Neural cell (in vitro differentiated cells): ENCODE measurements around the gene ARHGAP10. TPM values are rescaled to one million over a fixed set of nuclear protein-coding genes. Genes with fewer than 3 reads are reported as not detected.

Experiments used
- H2AFZ ChIP-seq: fragments of 200-600, 300-800 bp; sonication (generic), shearing (Covaris generic); 2 replicates; pipeline ENCODE4 v1.6.0; 2014; ENCODE audit warnings: low read depth, mild to moderate bottlenecking, antibody characterized with exemption, low read length, moderate library complexity
- H3F3A ChIP-seq: fragments of 200-600 bp; shearing (Covaris generic); 2 replicates; pipeline ENCODE4 v1.6.1; 2016; ENCODE audit warnings: mild to moderate bottlenecking, moderate library complexity, mixed read lengths, antibody characterized with exemption, low read length; ENCODE audit not compliant: insufficient read depth, poor library complexity, severe bottlenecking
- H3K27ac ChIP-seq: fragments of 200-600, 300-800 bp; sonication (generic), shearing (Covaris generic); 2 replicates; pipeline ENCODE4 v1.5.1; 2014; ENCODE audit warnings: mild to moderate bottlenecking, low read length, moderate library complexity
- H3K27me3 ChIP-seq: fragments of 300-800, 200-600 bp; sonication (generic), shearing (Covaris generic); 2 replicates; pipeline ENCODE4 v1.6.0; 2014; ENCODE audit warnings: mild to moderate bottlenecking, low read depth, low read length, moderate library complexity; ENCODE audit not compliant: insufficient read depth
- H3K36me3 ChIP-seq: fragments of 300-800, 200-600 bp; sonication (generic), shearing (Covaris generic); 2 replicates; pipeline ENCODE4 v1.5.1; 2014; ENCODE audit warnings: mild to moderate bottlenecking, antibody characterized with exemption, low read length, moderate library complexity; ENCODE audit not compliant: insufficient read depth
- H3K4me2 ChIP-seq: fragments of 300-800, 200-600 bp; sonication (generic), shearing (Covaris generic); 2 replicates; pipeline ENCODE4 v1.6.0; 2014; ENCODE audit warnings: mild to moderate bottlenecking, low read length
- H3K4me3 ChIP-seq: fragments of 300-800, 200-600 bp; sonication (generic), shearing (Covaris generic); 2 replicates; pipeline ENCODE4 v1.5.1; 2014; ENCODE audit warnings: mild to moderate bottlenecking, low read length, moderate library complexity
- H3K79me2 ChIP-seq: fragments of 200-600 bp; shearing (Covaris generic); replicated peaks from 2 replicates; pipeline ENCODE4 v1.6.0; 2014; ENCODE audit warnings: mild to moderate bottlenecking, low read length, moderate library complexity; ENCODE audit not compliant: insufficient read depth
- H3K9ac ChIP-seq: fragments of 300-800, 200-600 bp; sonication (generic), shearing (Covaris generic); 2 replicates; pipeline ENCODE4 v1.6.1; 2016; ENCODE audit warnings: mild to moderate bottlenecking, low read length, mixed read lengths
- H3K9me2 ChIP-seq: fragments of 200-600 bp; shearing (Covaris generic); 2 replicates; pipeline ENCODE4 v1.6.1; 2016; ENCODE audit warnings: mild to moderate bottlenecking, low read length, mixed read lengths; ENCODE audit not compliant: insufficient read depth
- H3K9me3 ChIP-seq: fragments of 200-600, 300-800 bp; sonication (generic), shearing (Covaris generic); 2 replicates; pipeline ENCODE4 v1.6.1; 2016; ENCODE audit warnings: mild to moderate bottlenecking, mixed run types, low read length, moderate library complexity, mixed read lengths
- H4K20me1 ChIP-seq: fragments of 200-600 bp; shearing (Covaris generic); 2 replicates; pipeline ENCODE4 v1.6.1; 2016; ENCODE audit warnings: mild to moderate bottlenecking, mixed run types; ENCODE audit not compliant: insufficient read depth
- EP300 ChIP-seq: fragments of 450-650 bp; conservative IDR thresholded peaks from 2 replicates; pipeline ENCODE4 v1.6.1; 2014; ENCODE audit warnings: antibody characterized with exemption, mild to moderate bottlenecking, moderate library complexity; ENCODE audit not compliant: poor library complexity, severe bottlenecking
- EZH2 ChIP-seq: fragments of 200-600, 300-800 bp; shearing (Covaris generic), sonication (generic); IDR thresholded peaks from 2 replicates; pipeline ENCODE4 v1.6.1; 2014; ENCODE audit warnings: antibody characterized with exemption, low read length, borderline replicate concordance, mild to moderate bottlenecking; ENCODE audit not compliant: insufficient read depth, poor library complexity, severe bottlenecking
- MXI1 ChIP-seq: fragments of 450-650 bp; conservative IDR thresholded peaks from 2 replicates; pipeline ENCODE4 v1.6.1; 2014; ENCODE audit warnings: antibody characterized with exemption, mild to moderate bottlenecking; ENCODE audit not compliant: poor library complexity, severe bottlenecking
- POLR2AphosphoS5 ChIP-seq: IDR thresholded peaks from 2 replicates; pipeline ENCODE4 v1.6.1; 2012
- RAD21 ChIP-seq: fragments of 450-650 bp; conservative IDR thresholded peaks from 2 replicates; pipeline ENCODE4 v1.6.1; 2014; ENCODE audit warnings: antibody characterized with exemption, mild to moderate bottlenecking, moderate library complexity
- SMC3 ChIP-seq: fragments of 450-650 bp; conservative IDR thresholded peaks from 2 replicates; pipeline ENCODE4 v1.6.1; 2014; ENCODE audit warnings: antibody characterized with exemption, mild to moderate bottlenecking, moderate library complexity; ENCODE audit not compliant: poor library complexity
- TAF1 ChIP-seq: IDR thresholded peaks from 2 replicates; pipeline ENCODE4 v1.6.1; 2012; ENCODE audit warnings: low read depth
- polyA plus RNA-seq: library from polyadenylated mRNA; depleted of rRNA; stranded (reverse); fragments of >200 nt; gene quantifications from 2 replicates; pipeline ENCODE4 v1.2.3, GENCODE V29; 2014
- TF ChIP-seq, protein P1 (sequence below): fragments of 450-650 bp; IDR thresholded peaks from 2 replicates; pipeline ENCODE4 v1.5.1; 2014; ENCODE audit warnings: antibody characterized with exemption, mild to moderate bottlenecking, moderate library complexity; ENCODE audit not compliant: poor library complexity, severe bottlenecking
- TF ChIP-seq, protein P2 (sequence below): IDR thresholded peaks from 2 replicates; pipeline ENCODE4 v1.6.1; 2012; ENCODE audit warnings: borderline replicate concordance

Gene ARHGAP10
- polyA plus RNA-seq, 1 donor from 2014 or later = 1.2 TPM

DNA sequence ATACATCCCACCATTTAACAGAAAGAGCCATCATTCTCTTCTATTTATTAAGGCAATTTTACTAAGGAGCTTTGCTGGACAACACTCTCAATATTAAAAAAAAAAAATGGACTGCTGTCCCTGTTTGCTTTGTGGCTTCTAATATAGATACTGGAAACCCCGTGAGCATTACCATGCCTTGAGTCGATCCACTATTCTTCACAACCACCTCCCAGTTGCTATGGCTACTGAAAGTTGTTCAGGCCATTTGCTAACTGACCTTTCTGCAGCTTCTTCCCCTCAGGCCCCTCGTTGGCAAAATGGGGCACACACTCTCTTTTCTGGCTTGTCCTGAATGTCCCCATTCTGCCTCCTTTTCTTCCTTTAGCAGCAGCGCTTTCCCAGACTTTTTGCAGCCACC, 369.9 kb downstream of the ARHGAP10 start:
- no peak overlapping the region for H3K4me2 ChIP-seq
- no peaks in the 10 kb centered on the region for H3F3A ChIP-seq
- H3K27ac ChIP-seq = no peak overlapping the region
- H3K79me2 ChIP-seq = no peaks in the 10 kb centered on the region
- H3K36me3 ChIP-seq = no peaks in the 10 kb centered on the region
- H3K9me3 ChIP-seq = no peaks in the 10 kb centered on the region
- H3K9me2 ChIP-seq = no peaks in the 10 kb centered on the region
- no peak overlapping the region for H3K4me3 ChIP-seq
- H2AFZ ChIP-seq = no peak overlapping the region
- no peak for TF ChIP-seq TAF1
- TF ChIP-seq, protein P1, sequence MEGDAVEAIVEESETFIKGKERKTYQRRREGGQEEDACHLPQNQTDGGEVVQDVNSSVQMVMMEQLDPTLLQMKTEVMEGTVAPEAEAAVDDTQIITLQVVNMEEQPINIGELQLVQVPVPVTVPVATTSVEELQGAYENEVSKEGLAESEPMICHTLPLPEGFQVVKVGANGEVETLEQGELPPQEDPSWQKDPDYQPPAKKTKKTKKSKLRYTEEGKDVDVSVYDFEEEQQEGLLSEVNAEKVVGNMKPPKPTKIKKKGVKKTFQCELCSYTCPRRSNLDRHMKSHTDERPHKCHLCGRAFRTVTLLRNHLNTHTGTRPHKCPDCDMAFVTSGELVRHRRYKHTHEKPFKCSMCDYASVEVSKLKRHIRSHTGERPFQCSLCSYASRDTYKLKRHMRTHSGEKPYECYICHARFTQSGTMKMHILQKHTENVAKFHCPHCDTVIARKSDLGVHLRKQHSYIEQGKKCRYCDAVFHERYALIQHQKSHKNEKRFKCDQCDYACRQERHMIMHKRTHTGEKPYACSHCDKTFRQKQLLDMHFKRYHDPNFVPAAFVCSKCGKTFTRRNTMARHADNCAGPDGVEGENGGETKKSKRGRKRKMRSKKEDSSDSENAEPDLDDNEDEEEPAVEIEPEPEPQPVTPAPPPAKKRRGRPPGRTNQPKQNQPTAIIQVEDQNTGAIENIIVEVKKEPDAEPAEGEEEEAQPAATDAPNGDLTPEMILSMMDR = no peak
- TF ChIP-seq, protein P2, sequence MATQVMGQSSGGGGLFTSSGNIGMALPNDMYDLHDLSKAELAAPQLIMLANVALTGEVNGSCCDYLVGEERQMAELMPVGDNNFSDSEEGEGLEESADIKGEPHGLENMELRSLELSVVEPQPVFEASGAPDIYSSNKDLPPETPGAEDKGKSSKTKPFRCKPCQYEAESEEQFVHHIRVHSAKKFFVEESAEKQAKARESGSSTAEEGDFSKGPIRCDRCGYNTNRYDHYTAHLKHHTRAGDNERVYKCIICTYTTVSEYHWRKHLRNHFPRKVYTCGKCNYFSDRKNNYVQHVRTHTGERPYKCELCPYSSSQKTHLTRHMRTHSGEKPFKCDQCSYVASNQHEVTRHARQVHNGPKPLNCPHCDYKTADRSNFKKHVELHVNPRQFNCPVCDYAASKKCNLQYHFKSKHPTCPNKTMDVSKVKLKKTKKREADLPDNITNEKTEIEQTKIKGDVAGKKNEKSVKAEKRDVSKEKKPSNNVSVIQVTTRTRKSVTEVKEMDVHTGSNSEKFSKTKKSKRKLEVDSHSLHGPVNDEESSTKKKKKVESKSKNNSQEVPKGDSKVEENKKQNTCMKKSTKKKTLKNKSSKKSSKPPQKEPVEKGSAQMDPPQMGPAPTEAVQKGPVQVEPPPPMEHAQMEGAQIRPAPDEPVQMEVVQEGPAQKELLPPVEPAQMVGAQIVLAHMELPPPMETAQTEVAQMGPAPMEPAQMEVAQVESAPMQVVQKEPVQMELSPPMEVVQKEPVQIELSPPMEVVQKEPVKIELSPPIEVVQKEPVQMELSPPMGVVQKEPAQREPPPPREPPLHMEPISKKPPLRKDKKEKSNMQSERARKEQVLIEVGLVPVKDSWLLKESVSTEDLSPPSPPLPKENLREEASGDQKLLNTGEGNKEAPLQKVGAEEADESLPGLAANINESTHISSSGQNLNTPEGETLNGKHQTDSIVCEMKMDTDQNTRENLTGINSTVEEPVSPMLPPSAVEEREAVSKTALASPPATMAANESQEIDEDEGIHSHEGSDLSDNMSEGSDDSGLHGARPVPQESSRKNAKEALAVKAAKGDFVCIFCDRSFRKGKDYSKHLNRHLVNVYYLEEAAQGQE = no peak
- TF ChIP-seq MXI1 = no peak
- TF ChIP-seq RAD21 = no peak
- no peak for TF ChIP-seq EP300
- TF ChIP-seq SMC3 = no peak
- no peak for TF ChIP-seq EZH2
- TF ChIP-seq POLR2AphosphoS5 = no peak
- no peak overlapping the region for H3K9ac ChIP-seq
- no peaks in the 10 kb centered on the region for H3K27me3 ChIP-seq
- no peaks in the 10 kb centered on the region for H4K20me1 ChIP-seq

DNA sequence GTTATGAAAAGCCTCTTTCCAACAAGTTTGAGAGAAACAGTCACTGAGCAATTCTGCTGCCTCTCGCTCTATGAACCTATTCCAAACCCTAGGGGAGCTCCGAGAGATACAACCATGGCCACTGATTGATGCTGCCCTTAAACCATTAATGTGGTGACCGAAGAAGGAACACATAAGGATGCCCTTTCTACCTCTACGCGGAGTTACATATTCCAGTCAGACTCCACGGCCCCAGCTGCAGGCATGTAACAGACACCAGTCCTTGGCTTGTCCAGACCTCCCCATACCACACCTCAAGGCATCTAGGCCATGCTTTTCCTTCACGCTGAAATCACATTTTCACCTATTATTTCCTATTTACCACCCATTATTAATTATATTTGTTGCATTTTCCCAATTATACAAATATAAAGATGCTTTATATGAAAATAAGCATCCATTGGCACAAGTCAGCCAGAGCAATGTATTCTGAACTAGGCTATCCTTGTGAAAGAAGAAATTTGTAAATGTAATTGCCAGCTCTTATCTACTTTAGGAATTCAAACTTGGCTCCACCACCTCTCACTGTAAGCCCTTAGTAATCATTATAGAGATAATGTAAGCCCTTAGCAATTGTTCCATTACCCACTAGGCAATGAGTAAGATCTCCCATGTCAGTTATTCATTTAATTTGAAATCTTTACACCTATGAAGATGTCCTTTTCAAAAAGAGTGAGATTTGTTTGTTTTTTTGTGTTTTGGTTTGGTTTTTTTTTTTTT, 371.9 kb downstream of the ARHGAP10 start:
- no peak for TF ChIP-seq TAF1
- no peak for TF ChIP-seq SMC3
- TF ChIP-seq, protein P2 = no peak
- TF ChIP-seq, protein P1 = no peak
- no peak for TF ChIP-seq EZH2
- TF ChIP-seq MXI1 = no peak
- no peak for TF ChIP-seq POLR2AphosphoS5
- TF ChIP-seq RAD21 = no peak
- TF ChIP-seq EP300 = no peak
- no peaks in the 10 kb centered on the region for H3K9me2 ChIP-seq

More for the DNA sequence above, 371.9 kb downstream of the ARHGAP10 start:
- no peaks in the 10 kb centered on the region for H3K79me2 ChIP-seq
- no peak overlapping the region for H3K4me3 ChIP-seq
- H3K27me3 ChIP-seq = no peaks in the 10 kb centered on the region
- no peak overlapping the region for H3K9ac ChIP-seq
- no peak overlapping the region for H3K27ac ChIP-seq
- no peak overlapping the region for H2AFZ ChIP-seq
- H4K20me1 ChIP-seq = no peaks in the 10 kb centered on the region
- no peaks in the 10 kb centered on the region for H3F3A ChIP-seq
- H3K9me3 ChIP-seq = no peaks in the 10 kb centered on the region
- no peaks in the 10 kb centered on the region for H3K36me3 ChIP-seq
- H3K4me2 ChIP-seq = no peak overlapping the region
